Bronchial epithelial cell (primary cell): ENCODE measurements around the gene AHCYL2. TPM values are rescaled to one million over a fixed set of nuclear protein-coding genes. Genes with fewer than 3 reads are reported as not detected.
"Not testable (repeated sequence)": the region's sequence is repeated elsewhere in the genome, so short reads cannot be mapped to it uniquely, and the experiment has no call there.

ENCODE experiments used
- DNase-seq: peaks from one replicate; pipeline ENCODE4 v3.0.0-alpha.2; 2010; ENCODE audit warnings: low read depth
- FAIRE-seq: peaks from 2 replicates; lab custom pipeline; 2011; peaks lifted over from hg19 to GRCh38; lab: Jason Lieb, UNC
- H3K27me3 ChIP-seq: 2 replicates; pipeline ENCODE4 v1.5.1; 2011; ENCODE audit warnings: low read length; ENCODE audit not compliant: control insufficient read depth, insufficient read depth
- H3K36me3 ChIP-seq: 2 replicates; pipeline ENCODE4 v1.5.1; 2011; ENCODE audit warnings: low read length; ENCODE audit not compliant: control insufficient read depth, insufficient read depth
- H3K4me3 ChIP-seq: 2 replicates; pipeline ENCODE4 v1.5.1; 2011; ENCODE audit warnings: mild to moderate bottlenecking, low read depth, low read length, control low read depth
- total RNA-seq: library from RNA; depleted of rRNA; stranded (reverse); fragments of >200 nt; gene quantifications from 2 replicates; pipeline ENCODE4 v1.2.1, GENCODE V29; 2014
- TF ChIP-seq, protein P1 (sequence below): IDR thresholded peaks from 2 replicates; pipeline ENCODE4 v1.5.1; 2011; ENCODE audit warnings: mild to moderate bottlenecking, moderate library complexity, low read length, control low read depth, inconsistent platforms; ENCODE audit not compliant: insufficient read depth, severe bottlenecking

The AHCYL2 gene
- total RNA-seq, 1 donor from 2014 or later, result 5.0 TPM

DNA sequence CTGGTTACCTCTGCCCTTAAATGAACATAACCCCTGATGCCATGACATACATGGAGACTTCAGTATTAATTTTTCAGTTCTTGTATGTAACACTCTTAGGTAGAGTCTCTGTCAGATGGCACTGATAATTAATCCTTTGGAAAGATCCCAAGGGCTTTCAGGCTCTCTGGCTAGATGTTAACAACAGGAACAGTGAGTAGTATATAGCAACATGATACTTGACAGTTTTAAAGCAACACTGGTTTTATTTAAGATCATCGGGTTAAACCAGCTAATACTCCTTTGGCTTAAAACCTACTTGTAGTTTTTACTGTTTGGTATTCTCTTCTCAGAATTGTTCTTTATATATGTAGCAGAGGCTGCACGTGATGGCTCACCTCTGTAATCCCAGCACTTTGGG, 27.3 kb downstream of the AHCYL2 start:
- no peaks in the 10 kb centered on the region for H3K27me3 ChIP-seq
- DNase-seq, result no peak
- FAIRE-seq, result no peak
- no peaks in the 10 kb centered on the region for H3K36me3 ChIP-seq
- TF ChIP-seq, protein P1, sequence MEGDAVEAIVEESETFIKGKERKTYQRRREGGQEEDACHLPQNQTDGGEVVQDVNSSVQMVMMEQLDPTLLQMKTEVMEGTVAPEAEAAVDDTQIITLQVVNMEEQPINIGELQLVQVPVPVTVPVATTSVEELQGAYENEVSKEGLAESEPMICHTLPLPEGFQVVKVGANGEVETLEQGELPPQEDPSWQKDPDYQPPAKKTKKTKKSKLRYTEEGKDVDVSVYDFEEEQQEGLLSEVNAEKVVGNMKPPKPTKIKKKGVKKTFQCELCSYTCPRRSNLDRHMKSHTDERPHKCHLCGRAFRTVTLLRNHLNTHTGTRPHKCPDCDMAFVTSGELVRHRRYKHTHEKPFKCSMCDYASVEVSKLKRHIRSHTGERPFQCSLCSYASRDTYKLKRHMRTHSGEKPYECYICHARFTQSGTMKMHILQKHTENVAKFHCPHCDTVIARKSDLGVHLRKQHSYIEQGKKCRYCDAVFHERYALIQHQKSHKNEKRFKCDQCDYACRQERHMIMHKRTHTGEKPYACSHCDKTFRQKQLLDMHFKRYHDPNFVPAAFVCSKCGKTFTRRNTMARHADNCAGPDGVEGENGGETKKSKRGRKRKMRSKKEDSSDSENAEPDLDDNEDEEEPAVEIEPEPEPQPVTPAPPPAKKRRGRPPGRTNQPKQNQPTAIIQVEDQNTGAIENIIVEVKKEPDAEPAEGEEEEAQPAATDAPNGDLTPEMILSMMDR, result no peak
- H3K4me3 ChIP-seq, result no peak overlapping the region

DNA sequence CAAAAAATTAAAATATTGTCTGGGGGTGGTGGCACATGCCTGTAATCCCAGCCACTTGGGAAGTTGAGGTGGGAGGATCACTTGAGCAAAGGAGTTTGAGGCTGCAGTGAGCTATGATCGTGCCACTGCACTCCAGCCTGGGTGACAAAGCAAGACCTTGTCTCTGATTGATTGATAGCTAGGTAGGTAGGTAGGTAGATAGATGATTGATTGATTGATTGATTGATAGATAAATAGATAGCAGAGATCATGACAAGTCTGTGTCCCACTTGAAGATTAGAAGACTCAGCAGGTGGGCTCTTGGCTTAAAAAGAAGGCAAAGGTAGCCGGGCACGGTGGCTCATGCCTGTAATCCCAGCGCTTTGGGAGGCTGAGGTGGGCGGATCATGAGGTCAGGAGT, 27.8 kb downstream of the AHCYL2 start:
- not testable (repeated sequence) for H3K36me3 ChIP-seq, DNase-seq, H3K27me3 ChIP-seq, H3K4me3 ChIP-seq, FAIRE-seq

DNA sequence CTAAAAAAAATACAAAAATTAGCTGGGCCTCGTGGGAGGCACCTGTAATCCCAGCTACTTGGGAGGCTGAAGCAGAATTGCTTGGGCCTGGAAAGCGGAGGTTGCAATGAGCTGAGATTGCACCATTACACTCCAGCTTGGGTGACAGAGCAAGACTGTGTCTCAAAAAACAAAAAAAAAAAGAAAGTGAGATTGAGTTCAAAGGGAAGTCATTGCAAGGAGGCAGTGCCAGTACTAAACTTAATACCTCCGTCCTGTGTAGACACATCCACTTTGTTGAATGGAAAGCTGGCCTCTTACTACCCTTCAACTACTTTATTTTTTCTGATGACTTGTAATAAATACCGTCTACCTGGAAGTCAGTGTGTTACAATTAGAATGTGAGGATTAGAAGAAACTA, 31.0 kb downstream of the AHCYL2 start:
- DNase-seq (no peak), FAIRE-seq (no peak)
- TF ChIP-seq, protein P1, result no peak
- Histone ChIP-seq H3K36me3 (no peaks in the 10 kb centered on the region), H3K27me3 (no peaks in the 10 kb centered on the region), H3K4me3 (no peak overlapping the region)

DNA sequence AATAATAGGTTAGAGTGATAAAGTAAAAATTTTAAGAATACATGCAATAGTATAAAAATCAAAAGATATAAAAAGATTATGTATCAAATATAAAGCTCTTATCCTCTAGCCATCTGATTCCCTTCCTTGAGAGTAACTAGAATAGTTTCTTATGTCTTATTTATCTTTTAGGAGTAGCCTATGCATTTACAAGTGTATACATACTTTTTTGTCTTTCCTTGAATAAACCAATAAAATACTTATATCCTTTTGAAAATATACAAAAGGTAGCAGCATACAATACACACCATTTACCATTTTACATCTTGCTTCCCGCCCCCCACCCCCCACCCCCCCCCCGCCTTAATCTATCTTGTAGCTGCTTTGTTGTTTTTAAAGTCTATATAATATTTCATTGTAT, 31.4 kb downstream of the AHCYL2 start:
- FAIRE-seq, result no peak
- TF ChIP-seq, protein P1, result no peak
- DNase-seq, result no peak
- Histone ChIP-seq H3K27me3 (no peaks in the 10 kb centered on the region), H3K4me3 (no peak overlapping the region), H3K36me3 (no peaks in the 10 kb centered on the region)

DNA sequence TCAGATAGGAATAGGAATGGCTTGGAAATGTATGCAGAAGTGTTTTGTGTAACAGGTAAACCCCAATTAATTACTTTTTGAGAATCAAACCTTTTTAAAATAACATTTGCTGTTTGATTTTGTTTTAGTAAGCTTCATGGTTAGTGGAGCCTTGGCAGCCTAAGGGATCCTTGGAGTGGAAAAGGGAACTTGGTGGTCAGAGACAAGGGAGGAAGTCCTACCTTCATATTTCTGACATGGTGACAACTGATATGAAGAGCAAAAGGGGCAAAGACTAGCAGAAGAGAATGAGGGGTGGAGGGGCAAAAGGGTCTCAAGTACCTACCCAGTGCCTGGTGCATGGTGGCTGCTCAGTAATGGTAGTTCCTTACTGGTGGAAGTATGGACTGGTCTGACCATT, 32.3 kb downstream of the AHCYL2 start:
- Histone ChIP-seq H3K36me3 (no peaks in the 10 kb centered on the region), H3K27me3 (no peaks in the 10 kb centered on the region), H3K4me3 (no peak overlapping the region)
- DNase-seq (no peak), FAIRE-seq (no peak)
- TF ChIP-seq, protein P1, result no peak

DNA sequence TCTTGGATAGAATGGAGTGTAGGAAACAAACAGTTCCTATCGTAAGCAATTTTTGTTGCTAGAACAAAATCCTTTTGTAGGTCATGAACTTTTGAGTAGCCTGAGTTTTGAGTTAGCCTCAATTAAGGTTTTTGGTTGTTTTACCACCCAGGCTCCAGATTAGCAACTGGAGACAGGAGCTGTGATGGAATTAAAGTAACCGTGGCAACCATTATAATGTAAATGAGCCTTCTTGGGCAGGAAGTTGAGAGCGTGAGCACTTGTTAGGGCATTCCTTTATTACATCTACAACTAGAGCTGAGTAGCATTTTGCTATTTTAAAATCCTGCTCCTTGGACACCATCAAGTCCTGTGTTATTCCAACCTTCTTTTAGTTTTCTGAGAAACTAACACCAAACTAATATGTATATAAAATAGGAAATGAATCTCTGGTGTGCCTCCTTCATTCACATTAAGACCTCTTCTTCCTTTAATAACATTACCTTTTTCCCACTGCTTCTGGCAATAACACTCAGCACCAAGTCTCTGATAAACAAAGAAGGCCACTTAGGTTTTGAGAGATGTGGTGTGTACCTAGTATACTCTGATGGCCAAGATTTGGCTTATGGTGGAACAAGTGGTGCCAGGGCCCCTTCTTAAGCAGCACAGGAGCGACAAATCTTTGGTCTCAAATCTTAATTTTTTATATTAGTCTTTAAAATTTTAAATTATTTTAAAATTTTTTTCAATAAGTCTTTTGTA, 34.0 kb downstream of the AHCYL2 start:
- H3K36me3 ChIP-seq, result no peaks in the 10 kb centered on the region
- H3K27me3 ChIP-seq, result no peaks in the 10 kb centered on the region
- DNase-seq, result peak; percentile 39
- TF ChIP-seq, protein P1, result no peak
- no peak overlapping the region for H3K4me3 ChIP-seq
- FAIRE-seq, result no peak
